DND-41 (cell line): ENCODE data around the gene PHACTR3.

Experiments used
- ATAC-seq: fragments of 200-7000 bp; cut with Tn5 transposase; 3 replicates; pipeline ENCODE4 v1.9.1; 2021; ENCODE audit warnings: low read depth; ENCODE audit not compliant: insufficient read depth
- DNase-seq: peaks from one replicate; pipeline ENCODE4 v3.0.0-alpha.2; 2020
- H2AFZ ChIP-seq: 2 replicates; pipeline ENCODE4 v1.6.0; 2012; ENCODE audit warnings: low read depth, low read length
- H3K27ac ChIP-seq: 2 replicates; pipeline ENCODE4 v1.5.1; 2012; ENCODE audit warnings: low read length, inconsistent platforms
- H3K27me3 ChIP-seq: fragments of 200-600 bp; sonication (generic); 2 replicates; pipeline ENCODE4 v1.6.0; 2012; ENCODE audit warnings: low read length, mild to moderate bottlenecking, inconsistent platforms; ENCODE audit not compliant: insufficient read depth, poor library complexity
- H3K36me3 ChIP-seq: 2 replicates; pipeline ENCODE4 v1.5.1; 2012; ENCODE audit warnings: low read length, inconsistent platforms; ENCODE audit not compliant: insufficient read depth
- H3K4me1 ChIP-seq: 2 replicates; pipeline ENCODE4 v1.5.1; 2012; ENCODE audit warnings: mild to moderate bottlenecking, low read length; ENCODE audit not compliant: insufficient read depth
- H3K4me2 ChIP-seq: 2 replicates; pipeline ENCODE4 v1.6.0; 2012; ENCODE audit warnings: mild to moderate bottlenecking, moderate library complexity, low read length, inconsistent platforms; ENCODE audit not compliant: insufficient read depth
- H3K4me3 ChIP-seq, 2 experiments: fragments of 200-600 bp in 1 of 2; shearing (Covaris generic) in 1 of 2; 2 replicates each; pipeline ENCODE4 v1.5.1; 2012 to 2016; ENCODE audit warnings: inconsistent platforms in 2 of 2, low read length in 2 of 2, mild to moderate bottlenecking in 2 of 2, low read depth in 1 of 2, moderate library complexity in 1 of 2
- H3K79me2 ChIP-seq: 2 replicates; pipeline ENCODE4 v1.6.0; 2012; ENCODE audit warnings: low read length, inconsistent platforms; ENCODE audit not compliant: insufficient read depth
- H3K9ac ChIP-seq: 2 replicates; pipeline ENCODE4 v1.6.0; 2012; ENCODE audit warnings: low read depth, mild to moderate bottlenecking, inconsistent platforms, low read length, moderate library complexity
- H3K9me3 ChIP-seq: 2 replicates; pipeline ENCODE4 v1.5.1; 2012; ENCODE audit warnings: low read length, moderate library complexity, mild to moderate bottlenecking, inconsistent platforms; ENCODE audit not compliant: insufficient read depth, severe bottlenecking
- H4K20me1 ChIP-seq: 2 replicates; pipeline ENCODE4 v1.6.0; 2012; ENCODE audit warnings: low read length; ENCODE audit not compliant: insufficient read depth
- CTCF ChIP-seq: IDR thresholded peaks from 2 replicates; pipeline ENCODE4 v1.5.1; 2012; ENCODE audit warnings: borderline replicate concordance, low read length, moderate library complexity, mild to moderate bottlenecking; ENCODE audit not compliant: poor library complexity, severe bottlenecking; ENCODE audit errors: extremely low read depth
- EZH2 ChIP-seq: IDR thresholded peaks from 3 replicates; pipeline ENCODE4 v1.6.1; 2012; ENCODE audit warnings: borderline replicate concordance, low read depth, mild to moderate bottlenecking, moderate library complexity, low read length, inconsistent platforms; ENCODE audit not compliant: severe bottlenecking

PHACTR3 gene

GRCh38 chr20:59620860-59621505, 16.6 kb downstream of the PHACTR3 start:
- Histone ChIP-seq H3K9me3 (no peaks in the 10 kb centered on the region), H3K79me2 (no peaks in the 10 kb centered on the region), H3K4me3 (no peak overlapping the region), H3K27ac (no peak overlapping the region), H3K9ac (no peak overlapping the region), H3K27me3 (peaks cover 29% of the 10 kb centered on the region), H3K4me1 (no peaks in the 10 kb centered on the region), H3K4me2 (no peak overlapping the region), H4K20me1 (0 out of 2 replicates have a peak, but pooled peaks cover 7% of the 10 kb centered on the region), H3K36me3 (no peaks in the 10 kb centered on the region), H2AFZ (no peak overlapping the region)
- no peak for DNase-seq
- no peak for ATAC-seq
- TF ChIP-seq CTCF = no peak
- no peak for TF ChIP-seq EZH2

- no peak for ATAC-seq
- H2AFZ ChIP-seq = no peak overlapping the region
- no peak for DNase-seq
- H3K27ac ChIP-seq = no peak overlapping the region
- H3K27me3 ChIP-seq = peaks cover 18% of the 10 kb centered on the region
- TF ChIP-seq CTCF (no peak), EZH2 (no peak)
- peaks cover 11% of the 10 kb centered on the region for H4K20me1 ChIP-seq
- no peaks in the 10 kb centered on the region for H3K79me2 ChIP-seq
- no peaks in the 10 kb centered on the region for H3K9me3 ChIP-seq
- H3K36me3 ChIP-seq = no peaks in the 10 kb centered on the region
- no peak overlapping the region for H3K9ac ChIP-seq
- H3K4me3 ChIP-seq = no peak overlapping the region
- no peak overlapping the region for H3K4me2 ChIP-seq
- H3K4me1 ChIP-seq = no peaks in the 10 kb centered on the region
Measured at GRCh38 chr20:59622496-59622895, 18.2 kb downstream of the PHACTR3 start.

GRCh38 chr20:59623133-59623532, 18.8 kb downstream of the PHACTR3 start:
- Histone ChIP-seq H3K27me3 (peaks cover 15% of the 10 kb centered on the region), H3K4me2 (no peak overlapping the region), H3K9ac (no peak overlapping the region)

More at GRCh38 chr20:59623133-59623532, 18.8 kb downstream of the PHACTR3 start:
- ATAC-seq = no peak
- Histone ChIP-seq H3K4me3 (no peak overlapping the region), H3K79me2 (no peaks in the 10 kb centered on the region), H3K36me3 (no peaks in the 10 kb centered on the region), H3K9me3 (no peaks in the 10 kb centered on the region), H2AFZ (no peak overlapping the region), H3K4me1 (no peaks in the 10 kb centered on the region), H3K27ac (no peak overlapping the region), H4K20me1 (peaks cover 13% of the 10 kb centered on the region)
- no peak for DNase-seq
- TF ChIP-seq EZH2 (no peak), CTCF (no peak)
